GM19438 (cell line): ENCODE results near the gene OGDH.

Experiments
- ATAC-seq: cut with Tn5 transposase; IDR thresholded peaks from one replicate; pipeline ENCODE4 v1.9.1; 2021; ENCODE audit warnings: low read depth; ENCODE audit not compliant: unreplicated experiment

Gene OGDH

DNA sequence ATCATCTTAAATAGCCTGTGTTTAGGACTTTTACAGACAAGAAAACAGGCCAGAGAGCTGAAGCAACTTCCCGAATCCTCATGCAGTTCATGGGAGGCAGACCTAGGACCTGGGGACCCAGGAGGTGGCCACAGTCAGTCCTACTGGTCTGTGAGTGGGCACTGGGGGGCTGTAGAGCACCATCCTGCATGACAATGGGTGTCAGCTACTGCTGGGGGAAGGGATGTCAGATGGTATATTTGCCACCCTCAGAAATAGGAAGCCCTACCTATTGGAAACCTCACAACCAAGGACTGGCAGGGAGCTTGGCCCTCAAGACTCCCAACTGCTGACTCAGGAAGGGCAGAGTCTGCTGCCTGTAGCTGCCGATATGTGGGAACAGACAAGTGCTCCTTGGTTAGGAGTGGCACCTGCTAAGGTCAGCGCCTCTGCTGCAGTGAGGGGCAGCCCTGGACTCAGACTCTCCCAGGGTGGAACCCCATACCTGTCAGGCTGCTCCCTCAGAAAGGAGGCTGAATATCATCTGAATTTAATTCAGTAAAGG is 29.7 kb downstream of the OGDH start:
- no peak for ATAC-seq

DNA sequence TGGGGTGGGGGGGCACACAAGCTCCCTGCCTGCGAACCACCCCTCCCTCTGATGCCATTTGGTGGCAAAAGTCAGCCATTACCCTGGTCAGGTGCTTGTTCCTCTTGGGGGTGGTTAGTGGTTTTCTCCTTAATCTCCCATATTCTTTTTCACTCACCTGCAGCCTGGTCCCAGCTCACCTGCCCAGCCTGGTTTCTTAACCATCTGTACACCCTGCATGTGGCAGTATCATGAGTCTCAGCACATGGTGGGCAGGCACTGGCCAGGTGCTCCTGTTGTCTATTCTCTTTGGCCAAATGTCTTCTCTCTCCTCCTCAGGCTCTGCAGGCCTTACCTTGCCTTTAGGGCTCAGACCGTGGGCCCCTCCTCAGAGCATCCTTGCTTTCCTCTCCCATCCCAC is 30.5 kb downstream of the OGDH start:
- ATAC-seq: no peak

GRCh38 chr7:44637788-44638594 is 31.6 kb downstream of the OGDH start:
- ATAC-seq: peak; percentile 43

DNA sequence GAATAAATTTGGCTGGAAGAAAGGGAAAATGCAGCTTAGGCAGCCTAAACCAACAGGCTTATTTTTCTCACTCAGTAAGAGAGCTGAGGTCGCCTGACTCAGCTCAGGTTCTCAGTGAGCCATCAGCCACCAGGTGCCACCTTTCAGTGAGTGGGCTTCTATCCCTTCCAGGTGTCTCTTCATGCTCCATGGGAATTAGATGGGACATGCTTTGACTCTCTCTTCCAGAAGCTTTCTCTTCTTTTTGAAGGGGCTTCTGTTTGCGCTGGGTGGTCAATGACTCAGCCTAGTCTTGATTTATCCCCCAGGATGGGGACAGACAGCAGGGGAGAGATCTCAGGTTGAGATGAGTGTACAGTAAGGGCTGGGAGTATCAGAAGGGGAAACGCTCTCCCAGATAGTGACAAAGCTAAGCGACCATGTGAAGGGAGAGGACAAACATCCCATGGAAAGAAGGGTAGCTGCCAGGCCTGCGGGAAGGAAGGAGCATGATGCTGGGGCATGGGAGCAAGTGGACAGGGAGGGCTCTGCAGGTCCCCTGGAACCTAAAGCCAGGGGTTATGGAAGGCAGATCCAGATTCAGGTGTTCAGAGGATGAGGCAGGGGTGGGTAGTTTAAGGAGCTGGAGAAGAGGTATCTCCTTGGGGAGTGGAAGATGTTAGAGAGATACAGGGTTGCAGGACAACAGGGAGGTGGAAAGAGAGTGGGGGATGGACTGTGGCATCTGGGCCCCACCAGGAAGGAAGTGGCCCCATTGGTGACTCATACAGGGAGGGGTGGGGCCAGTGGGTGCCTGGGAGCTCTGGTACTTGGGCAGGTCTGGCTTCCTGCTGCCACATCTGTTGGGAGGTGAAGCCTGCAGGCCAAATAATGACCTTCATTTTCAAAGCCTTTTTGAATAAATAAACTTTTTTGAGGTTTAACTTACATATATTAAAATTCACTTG is 32.5 kb downstream of the OGDH start:
- ATAC-seq: peak; percentile 79

- ATAC-seq: no peak
Observed at GRCh38 chr7:44639671-44640321, 33.4 kb downstream of the OGDH start.

DNA sequence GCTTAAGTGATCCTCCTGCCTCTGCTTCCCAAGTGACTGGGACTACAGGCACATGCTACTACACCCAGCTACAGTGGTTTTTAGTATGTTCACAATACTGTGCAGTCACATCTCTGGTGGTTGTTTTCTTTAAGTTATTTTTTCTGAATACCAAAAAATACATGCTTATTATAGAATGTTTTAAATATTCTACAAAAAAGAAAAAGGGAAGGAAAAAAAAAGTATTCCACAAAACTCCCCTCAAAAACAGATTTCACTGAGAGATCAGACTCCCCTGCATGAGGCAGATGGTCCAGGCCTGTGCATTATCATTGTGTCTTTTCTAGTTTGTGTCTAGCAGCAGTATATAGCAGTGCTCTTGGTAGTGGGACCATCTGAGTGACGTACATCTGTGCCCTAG is 36.8 kb downstream of the OGDH start:
- no peak for ATAC-seq

GRCh38 chr7:44645254-44645653 is 38.8 kb downstream of the OGDH start:
- ATAC-seq: no peak

- ATAC-seq: no peak
Observed at GRCh38 chr7:44645696-44646095, 39.3 kb downstream of the OGDH start.

DNA sequence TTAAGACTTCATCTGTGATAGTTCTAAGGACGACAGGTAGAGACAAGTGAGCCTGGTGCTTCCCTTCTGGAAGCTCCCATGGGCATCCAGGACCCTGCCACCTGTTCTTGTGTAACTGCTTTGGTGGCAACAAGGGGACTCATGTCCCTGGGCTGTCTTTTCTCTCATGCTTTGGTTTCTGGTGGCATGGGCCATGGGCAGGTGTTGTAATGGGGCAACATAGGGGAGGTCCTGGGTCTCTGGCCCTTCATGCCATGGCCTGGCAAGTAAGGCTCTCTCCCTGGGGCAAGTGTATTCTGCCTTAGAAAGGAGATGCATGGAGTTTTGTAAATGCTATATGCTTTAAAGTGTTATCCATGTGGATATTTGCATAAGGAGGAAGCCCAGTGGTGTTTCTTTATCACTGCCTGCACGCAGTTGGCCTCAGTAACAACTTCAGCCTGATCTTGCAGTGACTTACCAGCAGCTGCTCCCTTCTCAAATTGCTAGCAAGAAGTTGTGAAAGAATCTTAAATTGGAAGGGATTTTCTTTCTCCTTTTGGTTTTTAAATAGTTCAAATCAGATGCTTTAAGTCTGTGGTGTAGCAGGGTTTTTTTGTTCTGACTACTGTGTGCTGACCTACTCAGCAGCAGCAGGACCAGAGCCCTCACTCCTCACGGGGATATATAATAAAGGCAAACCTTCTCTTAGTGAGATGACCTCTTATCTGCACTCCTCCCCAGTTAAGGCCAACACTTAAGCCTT is 39.9 kb downstream of the OGDH start:
- no peak for ATAC-seq

GRCh38 chr7:44646921-44647636 is 40.7 kb downstream of the OGDH start:
- ATAC-seq: no peak

DNA sequence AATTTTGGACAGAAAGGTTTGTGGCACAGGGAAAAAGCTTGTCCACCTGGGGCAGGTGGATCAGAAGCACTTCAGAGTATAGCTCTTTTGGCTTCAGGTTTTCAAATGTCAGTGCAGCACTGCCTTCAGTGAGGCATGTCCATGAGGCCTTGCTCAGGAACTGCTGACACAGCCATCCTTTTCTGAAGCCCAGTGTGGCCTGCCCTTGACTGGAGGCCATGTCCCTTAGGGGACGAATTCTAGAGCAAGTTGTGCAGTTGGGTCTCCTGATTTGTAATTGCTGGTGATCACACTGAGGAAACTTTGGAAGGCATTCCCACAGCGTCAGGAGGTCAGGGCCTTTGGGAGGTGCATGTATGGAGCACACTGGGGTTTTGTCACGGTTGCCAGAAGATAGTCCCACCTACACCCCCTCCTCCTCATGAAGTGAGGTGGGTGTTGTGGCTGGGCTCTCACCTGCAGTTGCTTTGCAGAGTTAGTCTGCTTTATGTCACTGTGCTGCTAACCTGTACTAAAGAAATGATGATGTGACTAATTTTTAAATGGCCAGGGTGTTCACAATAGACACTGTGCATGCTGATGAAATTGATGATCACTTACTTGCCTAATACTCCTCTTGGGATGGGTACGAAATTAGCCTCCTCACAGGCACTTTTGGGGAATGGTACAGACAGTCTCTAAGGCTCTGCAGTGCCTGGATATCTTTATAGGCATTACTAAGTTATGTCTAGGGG is 41.7 kb downstream of the OGDH start:
- no peak for ATAC-seq

GRCh38 chr7:44650242-44650641 is 43.8 kb downstream of the OGDH start:
- ATAC-seq: no peak

DNA sequence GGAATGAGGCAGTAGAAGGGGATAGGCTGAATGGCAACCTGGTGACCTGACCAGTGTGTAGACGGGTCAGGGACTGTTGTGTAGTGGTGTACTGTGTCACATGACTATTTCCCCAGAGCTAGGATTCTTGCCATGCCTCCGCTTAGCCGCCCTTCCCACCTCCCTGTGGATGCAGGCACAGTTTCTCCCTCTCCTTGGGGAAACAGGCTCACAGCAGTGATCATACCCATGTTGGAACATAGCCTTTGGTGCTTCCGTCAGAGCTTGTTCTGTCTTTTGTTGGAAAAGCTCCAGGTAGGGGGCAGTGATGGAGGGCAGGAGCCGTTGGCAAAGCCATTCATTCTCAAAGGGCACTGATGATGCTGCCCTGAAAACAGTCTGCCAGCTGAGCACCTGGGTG is 44.3 kb downstream of the OGDH start:
- ATAC-seq: no peak

DNA sequence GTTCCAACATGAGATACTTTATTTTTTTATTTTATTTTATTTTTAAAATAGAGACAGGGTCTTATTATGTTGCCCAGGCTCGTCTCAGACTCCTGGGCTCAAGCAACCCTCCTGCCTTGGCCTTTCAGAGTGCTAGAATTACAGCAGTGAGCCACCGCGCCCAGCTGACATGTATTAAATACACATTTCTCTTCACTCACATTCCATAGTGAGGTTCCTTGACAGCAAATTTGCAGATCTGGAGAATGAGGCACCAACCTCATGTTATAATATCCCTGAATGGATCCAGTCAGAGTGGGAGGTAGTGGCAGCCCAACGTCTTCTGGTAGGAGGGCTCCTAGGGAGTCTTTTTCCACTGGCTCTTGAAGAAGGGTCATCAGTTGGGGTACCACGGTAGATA is 46.1 kb downstream of the OGDH start:
- no peak for ATAC-seq

DNA sequence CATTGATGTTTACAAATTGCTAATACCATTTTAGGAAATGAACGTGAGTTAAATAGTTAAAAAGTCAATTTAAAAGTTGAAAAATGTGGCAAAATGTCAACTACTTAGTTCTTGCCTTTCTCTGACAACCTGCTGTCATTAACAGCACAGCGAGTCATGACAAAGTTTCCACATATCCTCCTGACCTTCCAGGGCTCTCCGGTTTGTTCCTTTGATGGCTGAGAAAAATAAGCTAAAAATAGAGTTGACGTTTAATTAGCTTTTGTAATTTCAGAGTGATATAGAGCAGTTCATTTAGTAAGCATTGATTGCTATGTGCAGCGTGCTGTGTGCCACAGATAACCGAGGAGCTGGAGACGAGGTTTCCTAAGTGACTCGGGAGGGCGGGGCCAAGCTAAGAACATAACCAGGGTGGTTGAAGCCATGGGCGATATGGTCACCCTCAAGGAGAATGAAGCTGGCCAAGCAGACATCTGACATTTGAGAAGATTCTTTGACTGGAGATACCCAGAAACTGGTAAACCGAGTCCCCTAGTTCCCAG is 47.9 kb downstream of the OGDH start:
- no peak for ATAC-seq

GRCh38 chr7:44655341-44655740 is 48.9 kb downstream of the OGDH start:
- no peak for ATAC-seq

- no peak for ATAC-seq
Observed at GRCh38 chr7:44658979-44659378, 52.6 kb downstream of the OGDH start.

DNA sequence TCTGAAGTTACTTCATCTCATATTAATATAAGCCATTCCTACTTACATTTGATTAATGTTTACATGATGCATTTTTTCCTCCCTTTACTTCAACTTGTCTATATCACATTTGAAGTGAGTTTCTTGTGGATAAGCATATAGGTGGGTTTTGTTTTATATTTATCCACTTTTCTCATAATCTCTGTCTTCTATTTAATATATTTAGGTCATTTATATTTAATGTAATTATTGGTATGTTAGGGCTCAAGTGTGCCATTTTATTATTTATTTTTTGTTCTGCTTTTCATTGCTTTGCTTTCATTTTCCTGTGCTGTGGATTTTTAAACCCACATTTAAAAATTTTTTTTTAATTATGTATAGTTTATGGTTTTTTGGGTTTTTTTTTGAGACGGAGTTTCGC is 54.8 kb downstream of the OGDH start:
- no peak for ATAC-seq
